HG03108 (cell line): ENCODE measurements around the gene PLGRKT.
"Not testable (repeated sequence)": the region's sequence is repeated elsewhere in the genome, so short reads cannot be mapped to it uniquely, and the experiment has no call there.

Experiments used
- ATAC-seq: cut with Tn5 transposase; IDR thresholded peaks from one replicate; pipeline ENCODE4 v1.9.1; 2021; ENCODE audit warnings: moderate library complexity; ENCODE audit not compliant: unreplicated experiment

Gene PLGRKT

DNA sequence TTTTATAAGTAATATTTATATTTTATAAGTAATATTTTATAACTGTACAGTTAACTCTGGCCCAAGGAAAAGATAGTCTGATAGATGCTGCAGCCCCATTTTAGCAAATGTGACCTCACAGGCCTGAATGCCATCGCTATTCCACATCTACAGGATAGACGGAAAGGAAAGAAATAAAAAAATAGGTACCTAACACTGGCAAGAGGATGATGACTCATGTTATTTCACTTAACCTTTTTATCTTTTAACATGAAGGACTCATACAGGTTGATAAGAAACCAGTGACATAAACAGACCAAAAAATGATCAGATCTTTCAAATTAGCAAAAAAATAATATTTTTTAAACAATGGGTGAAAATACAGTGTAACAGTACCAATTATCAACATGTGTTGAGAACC lies 15.3 kb upstream of the PLGRKT start:
- ATAC-seq = no peak

DNA sequence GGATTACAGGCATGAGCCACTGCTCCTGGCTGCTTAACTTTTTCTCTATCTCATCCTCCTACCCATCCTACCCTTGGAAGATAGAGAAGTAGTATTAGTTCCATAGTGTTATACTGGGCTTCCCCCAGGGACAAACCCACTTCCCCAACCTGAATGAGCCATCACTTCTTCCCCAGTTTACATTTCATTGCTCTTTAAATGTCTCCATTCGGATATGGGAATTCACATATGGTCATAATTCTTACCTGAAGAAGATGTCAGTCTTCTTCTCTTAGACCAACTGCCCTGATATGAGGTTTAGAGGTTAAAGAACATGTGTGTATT lies 14.5 kb upstream of the PLGRKT start:
- no peak for ATAC-seq

DNA sequence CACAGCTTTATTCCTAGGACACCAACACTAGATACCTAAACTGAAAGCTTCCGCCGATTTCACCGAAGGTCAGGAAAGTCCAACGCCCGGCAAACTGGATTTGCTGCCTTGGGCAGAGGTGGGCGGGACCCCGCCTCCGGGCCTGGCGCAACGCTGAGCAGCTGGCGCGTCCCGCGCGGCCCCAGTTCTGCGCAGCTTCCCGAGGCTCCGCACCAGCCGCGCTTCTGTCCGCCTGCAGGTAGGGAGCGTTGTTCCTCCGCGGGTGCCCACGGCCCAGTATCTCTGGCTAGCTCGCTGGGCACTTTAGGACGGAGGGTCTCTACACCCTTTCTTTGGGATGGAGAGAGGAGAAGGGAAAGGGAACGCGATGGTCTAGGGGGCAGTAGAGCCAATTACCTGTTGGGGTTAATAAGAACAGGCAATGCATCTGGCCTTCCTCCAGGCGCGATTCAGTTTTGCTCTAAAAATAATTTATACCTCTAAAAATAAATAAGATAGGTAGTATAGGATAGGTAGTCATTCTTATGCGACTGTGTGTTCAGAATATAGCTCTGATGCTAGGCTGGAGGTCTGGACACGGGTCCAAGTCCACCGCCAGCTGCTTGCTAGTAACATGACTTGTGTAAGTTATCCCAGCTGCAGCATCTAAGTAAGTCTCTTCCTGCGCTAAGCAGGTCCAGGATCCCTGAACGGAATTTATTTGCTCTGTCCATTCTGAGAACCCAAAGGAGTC lies 12.8 kb upstream of the PLGRKT start, which contains the start of gene CD274:
TSS of gene CD274 (plus strand) at position 184 of the 733 bp plus-strand sequence. CDS start 5,572 bp downstream, outside the sequence.
- ATAC-seq = peak; percentile 64

DNA sequence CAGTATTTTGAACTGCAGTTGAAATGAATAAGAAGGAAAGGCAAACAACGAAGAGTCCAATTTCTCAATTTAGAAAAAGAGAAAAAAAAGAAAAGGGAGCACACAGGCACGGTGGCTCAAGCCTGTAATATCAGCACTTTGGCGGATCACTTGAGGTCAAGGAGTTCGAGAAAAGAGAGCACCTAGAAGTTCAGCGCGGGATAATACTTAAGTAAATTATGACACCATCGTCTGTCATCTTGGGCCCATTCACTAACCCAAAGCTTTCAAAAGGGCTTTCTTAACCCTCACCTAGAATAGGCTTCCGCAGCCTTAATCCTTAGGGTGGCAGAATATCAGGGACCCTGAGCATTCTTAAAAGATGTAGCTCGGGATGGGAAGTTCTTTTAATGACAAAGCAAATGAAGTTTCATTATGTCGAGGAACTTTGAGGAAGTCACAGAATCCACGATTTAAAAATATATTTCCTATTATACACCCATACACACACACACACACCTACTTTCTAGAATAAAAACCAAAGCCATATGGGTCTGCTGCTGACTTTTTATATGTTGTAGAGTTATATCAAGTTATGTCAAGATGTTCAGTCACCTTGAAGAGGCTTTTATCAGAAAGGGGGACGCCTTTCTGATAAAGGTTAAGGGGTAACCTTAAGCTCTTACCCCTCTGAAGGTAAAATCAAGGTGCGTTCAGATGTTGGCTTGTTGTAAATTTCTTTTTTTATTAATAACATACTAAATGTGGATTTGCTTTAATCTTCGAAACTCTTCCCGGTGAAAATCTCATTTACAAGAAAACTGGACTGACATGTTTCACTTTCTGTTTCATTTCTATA lies 12.0 kb upstream of the PLGRKT start:
- ATAC-seq = no peak

DNA sequence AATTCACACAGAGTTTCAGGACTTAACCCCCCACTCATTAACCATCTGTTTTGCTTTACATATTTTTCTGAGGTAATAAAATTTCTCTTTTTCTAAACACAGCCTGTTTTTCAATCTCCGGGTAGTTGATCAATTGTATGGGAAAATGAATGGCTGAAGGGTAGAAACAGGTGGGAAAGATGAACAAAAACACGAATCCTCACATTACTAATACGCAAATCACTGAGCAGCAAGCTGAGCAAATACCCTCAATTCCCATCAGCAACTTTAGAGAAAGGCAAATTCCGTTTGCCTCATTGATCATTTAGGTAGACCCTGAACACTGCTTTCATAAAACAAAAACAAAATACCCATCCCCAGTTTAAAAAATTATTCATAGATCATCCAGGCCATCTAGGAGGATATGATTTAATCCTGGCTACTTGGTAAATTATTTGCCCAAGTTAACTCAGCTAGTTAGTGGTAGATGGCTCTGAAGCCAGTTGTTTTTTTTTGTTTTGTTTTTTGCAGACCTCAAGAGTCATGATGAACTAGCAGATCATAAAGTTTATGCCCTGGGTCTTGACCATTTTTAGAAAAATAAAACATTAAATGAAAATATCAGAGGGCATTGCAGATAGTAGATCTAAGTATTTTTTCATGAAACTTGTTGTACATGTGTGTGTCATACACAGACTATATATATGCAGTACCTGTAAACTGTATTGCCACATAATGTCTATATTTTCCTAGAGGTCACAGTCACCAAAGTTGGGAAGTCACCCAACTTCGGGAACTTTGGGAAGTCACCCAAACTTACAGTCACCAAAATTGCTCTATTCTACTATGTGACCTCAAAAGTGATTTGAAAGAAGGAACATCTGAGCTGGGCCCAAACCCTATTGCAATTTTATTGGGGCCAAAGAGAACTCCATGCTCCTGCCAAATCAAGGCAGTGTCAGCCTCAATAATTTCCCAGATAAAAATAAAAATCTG lies 11.0 kb upstream of the PLGRKT start:
- no peak for ATAC-seq

DNA sequence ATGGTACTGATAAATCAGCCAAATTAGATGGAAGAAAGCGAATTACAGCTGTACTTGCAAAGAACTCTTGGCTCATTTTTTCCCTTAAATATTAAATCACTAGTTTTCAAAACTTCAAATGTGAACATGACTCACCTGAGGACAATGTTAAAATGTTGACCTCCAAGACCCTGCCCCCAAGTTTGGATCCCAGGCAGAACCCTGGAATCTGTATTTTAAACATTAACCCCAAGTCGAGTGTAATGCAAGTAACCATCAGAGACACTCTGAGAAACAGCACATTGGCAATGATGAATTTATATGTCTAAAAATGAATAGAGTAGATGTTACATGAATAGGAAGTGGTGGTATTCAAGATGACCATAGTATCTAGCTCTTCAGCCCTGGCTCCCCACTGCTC lies 10.3 kb upstream of the PLGRKT start:
- no peak for ATAC-seq

DNA sequence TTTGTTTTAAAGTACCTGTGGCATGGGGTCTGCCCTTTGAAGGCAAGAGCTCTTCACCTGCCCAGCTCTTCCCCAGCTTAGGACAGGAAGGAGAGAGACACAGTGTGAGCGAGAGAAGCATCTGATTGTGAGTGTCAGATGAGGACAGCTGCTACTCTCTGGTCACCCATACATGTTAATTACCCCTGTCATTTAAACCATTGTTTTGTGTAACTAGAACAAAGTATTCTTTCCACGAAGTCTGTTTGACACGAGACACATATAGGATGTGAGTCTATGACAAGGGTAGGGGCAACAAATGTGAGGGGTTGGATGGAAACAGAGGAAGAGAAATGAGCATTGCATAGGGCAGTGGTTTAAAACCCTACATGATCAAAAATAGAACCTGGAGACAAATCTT lies 9.6 kb upstream of the PLGRKT start:
- ATAC-seq = no peak

DNA sequence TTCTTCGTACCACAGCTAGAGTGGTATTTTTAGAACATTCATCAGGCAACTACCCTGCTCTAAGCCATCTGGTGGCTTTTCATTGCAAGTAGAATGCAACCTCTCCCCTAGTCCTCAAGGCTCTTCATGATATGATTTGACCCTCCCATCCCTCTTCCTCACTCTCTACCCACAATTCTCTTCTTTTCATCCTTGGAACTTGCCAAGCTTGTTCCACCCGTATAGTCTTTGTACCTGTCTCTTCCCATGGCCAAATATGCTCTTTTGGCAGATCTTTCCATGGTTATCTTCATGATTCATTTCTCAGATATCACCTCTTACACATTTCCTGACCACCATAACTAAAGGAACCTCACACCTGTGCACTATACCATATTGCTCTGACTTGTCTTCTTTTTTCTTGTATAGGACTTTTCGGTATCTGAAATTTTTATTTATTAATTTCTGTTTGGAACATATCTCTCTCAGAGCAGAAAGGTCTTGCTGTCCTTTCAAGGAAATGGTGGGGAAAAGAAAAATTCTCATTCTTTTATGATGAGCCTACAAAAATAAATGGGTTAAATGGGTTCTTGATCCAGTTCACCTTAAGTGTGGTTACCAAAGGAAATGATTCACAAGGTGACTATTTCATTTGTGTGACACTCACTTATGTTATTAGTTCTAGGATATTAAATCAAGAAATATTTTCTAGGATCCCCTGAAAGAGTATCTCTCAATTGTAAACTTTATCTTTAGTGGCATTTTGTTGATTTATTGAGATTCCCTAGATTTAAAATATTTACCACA lies 8.9 kb upstream of the PLGRKT start:
- no peak for ATAC-seq

DNA sequence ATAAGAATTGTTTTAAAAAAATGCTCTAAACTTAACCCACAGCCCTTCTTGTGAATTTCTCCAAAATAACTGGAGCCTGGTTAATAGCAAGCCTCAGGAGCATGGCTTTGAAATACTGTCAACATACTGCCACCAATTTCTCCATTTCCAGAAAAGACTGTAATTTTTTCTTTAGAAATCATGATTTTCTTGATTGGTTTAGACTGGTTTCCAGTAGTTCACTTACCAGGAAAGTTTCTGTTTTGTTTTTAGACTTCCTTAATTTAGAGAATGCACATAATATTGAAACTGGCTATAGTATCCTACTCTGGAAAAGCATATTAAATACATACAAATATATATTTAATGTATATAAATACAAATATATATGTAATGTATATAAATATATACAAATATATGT lies 8.2 kb upstream of the PLGRKT start:
- ATAC-seq = no peak

DNA sequence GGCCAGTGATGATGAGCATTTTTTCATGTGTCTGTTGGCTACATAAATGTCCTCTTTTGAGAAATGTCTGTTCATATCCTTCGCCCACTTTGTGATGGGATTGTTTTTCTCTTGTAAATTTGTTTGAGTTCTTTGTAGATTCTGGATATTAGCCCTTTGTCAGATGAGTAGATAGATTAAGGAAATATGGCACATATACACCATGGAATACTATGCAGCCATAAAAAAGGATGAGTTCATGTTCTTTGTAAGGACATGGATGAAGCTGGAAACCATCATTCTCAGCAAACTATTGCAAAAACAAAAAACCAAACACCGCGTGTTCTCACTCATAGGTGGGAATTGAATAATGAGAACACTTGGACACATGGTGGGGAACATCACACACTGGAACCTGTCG lies 7.4 kb upstream of the PLGRKT start:
- ATAC-seq = not testable (repeated sequence)

DNA sequence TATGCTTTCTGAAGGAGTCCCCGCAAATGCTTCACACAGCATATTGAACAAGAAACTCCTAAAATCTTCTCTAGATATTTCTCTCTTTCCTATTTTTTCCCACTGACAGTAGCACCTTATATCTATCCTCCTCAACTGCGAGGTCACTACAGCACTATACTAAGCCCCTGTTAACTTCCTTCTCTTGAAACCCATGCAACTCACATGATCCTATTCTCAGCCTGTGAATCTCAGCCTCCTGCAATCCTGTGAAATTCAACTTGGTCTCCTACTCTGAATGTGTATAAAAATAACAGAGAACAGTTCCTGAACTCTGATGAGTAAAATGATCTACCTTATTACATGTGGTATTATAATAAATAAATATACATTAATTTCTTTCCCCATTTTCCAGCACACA lies 6.1 kb upstream of the PLGRKT start:
- ATAC-seq = no peak

DNA sequence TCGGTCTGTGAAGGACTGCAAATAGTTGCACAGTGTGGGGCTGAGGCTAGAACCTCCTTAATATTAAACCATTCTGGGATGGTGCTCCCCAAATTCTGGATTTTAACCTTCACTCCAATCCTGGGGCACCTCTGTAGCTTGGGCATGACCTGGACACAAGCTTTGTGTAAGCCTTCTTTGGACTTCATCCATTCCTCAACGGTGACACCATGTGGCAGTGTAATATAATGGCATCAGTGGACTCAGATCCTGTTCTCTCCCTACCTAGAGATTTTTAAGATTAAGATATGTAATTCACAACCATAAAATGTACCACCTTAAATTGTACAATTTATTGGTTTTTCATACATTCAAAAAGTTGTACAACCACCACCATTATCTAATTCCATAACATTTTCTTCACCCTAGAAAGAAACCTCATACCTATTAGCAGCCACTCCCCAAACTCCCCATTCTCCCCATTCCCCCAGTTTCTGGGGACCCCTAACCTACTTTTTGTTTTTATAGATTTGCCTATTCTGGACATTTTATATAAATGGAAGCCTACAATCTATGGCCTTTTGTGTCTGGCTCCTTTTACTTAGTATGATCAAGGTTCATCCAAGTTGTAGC lies 4.8 kb upstream of the PLGRKT start:
- ATAC-seq = no peak

DNA sequence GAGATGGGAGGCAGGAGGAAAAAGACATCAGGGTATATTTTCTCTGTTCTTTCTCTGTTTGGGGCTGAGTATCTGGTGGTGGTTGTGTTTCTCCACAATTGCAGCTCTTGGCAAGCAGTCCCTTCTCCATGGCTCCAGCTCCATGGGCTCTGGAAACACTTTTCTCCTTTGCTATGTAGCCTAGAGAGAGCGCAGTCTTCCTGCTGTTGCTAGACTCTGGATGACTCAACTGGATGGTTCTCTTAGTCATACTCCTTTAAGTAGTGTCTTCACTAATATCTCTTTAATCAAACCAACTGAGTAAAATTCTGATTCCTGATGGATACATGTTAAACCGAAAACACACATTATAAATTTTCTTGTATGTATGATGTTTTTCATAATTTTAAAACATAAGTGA lies 3.3 kb upstream of the PLGRKT start:
- ATAC-seq = no peak

DNA sequence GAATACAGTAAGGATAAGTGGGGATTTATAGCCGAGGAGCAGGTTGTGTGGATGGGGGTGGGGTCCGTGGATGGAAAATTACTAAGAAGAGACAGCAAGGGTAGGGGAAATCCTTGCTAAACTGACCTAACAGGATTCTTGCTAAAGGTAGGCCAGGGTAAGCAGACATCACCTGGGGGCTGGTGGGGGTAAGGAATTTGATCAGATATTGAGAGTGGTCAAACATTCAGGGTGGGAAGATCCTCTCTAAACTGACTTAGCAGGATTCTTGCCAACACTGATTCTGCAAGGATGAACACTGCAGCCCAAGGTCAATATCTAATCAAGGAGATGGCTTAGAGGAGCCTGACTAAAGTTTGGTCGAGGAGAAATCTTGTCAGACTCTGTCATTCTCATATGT lies 2.7 kb upstream of the PLGRKT start:
- ATAC-seq = no peak

DNA sequence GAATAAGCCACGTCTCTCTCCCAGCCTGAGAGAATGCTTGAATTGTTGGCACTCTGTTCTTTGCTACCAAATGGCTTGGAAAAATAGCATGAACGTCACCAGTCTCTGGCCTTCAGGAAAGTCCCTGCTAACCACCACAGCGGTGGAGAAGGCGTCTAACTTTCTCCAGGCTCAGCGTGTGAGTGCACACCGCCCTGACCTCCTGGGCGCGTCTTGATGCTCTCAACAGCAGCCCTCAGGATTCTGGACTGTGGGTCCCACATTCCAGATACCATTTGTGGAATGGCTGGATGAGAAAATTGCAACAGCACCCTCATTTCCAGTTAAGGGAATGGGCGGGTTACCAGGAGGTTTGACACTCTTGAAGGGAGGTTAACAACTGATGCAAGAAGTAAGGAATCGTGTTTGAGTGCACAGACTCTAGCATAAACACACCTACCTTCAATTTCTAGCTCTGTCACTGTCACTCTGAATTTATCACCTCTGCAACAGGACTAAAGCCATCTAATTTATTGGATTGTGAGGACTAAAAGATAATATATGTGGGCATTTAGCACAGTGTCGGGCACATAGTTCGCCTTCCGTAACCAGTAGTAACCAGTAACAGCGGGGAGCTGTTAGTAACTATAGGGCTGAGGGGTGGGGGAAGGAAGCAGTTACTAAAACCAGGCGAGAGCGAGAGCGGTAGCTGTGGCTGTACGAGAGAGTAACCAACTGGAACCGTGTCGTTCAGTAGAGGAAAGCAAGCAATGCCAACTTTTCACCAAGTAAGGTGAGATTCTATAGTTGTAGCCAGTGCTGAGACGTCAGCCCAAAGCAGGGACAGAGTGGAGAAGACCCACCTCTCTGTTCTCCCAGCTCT lies 807 bp upstream of the PLGRKT start:
- peak; percentile 65 for ATAC-seq

DNA sequence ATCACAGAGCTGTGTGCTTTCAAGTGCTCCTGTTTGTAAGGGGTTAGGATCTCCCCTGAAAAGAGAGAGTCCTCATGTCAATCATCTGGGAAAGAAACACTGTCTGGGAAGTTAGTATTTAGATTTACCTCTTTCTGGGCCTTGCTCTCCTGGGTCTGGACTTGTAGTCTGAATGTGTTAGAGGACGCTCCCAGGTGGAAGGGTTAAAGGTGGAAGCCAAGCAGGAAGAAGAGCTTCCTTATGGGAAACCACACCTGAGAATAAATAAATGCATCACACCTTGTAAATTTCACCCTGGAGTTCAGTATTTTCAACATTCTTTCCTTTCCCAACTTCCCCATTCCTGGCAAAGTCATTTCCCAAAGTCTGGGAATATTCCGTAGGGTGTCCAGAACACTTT lies 1.3 kb downstream of the PLGRKT start:
- ATAC-seq = no peak

DNA sequence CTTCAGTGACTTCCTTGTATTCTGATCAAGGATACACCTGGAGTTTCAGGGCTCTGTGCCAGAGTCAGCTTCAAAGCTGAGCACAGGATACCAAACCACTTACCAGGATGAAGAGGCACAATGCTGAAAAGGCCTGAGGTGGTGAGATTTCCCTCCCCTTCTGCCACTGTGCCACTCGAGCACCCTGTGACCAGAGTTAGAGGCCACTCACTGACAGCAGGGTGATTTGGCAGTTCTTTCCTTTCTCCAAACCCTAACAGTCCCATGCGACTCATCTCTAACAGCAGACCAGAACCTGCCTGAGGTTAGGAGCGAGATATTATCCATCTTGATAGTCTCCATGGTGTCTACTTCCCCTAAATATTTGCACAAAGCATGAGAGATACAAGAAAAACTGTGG lies 1.8 kb downstream of the PLGRKT start:
- ATAC-seq = no peak

DNA sequence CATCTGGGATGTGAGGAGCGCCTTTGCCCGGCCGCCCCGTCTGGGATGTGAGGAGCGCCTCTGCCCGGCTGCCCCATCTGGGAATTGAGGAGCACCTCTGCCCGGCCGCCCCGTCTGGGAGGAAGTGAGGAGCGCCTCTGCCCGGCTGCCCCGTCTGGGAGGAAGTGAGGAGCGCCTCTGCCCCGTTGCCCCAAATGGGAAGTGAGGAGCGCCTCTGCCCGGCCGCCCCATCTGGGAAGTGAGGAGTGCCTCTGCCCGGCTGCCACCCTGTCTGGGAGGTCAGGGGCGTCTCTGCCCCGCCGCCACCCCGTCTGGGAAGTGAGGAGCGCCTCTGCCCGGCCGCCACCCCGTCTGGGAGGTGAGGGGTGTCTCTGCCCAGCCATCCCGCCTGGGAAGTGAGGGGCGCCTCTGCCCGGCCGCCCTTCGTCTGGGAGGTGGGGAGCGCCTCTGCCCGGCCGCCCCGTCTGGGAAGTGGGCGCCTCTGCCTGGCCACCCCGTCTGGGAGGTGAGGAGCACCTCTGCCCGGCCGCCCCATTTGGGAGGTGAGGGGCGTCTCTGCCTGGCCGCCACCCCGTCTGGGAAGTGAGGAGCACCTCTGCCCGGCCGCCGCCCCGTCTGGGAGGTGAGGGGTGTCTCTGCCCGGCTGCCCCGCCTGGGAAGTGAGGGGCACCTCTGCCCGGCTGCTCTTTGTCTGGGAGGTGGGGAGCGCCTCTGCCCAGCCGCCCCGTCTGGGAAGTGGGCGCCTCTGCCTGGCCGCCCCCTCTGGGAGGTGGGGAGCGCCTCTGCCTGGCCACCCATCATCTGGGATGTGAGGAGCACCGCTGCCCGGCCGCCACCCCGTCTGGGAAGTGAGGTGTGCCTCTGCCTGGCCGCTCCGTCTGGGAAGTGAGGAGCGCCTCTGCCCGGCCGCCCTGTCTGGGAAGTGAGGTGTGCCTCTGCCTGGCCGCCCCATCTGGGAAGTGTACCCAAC lies 3.6 kb downstream of the PLGRKT start:
- not testable (repeated sequence) for ATAC-seq
